Sigmoid colon (tissue), 7 donors: ENCODE data around the gene EFCAB3. TPM values are rescaled to one million over a fixed set of nuclear protein-coding genes. Genes with fewer than 3 reads are reported as not detected.
A peak's percentile ranks its signal among the peaks of the same experiment; 100 is the strongest.
"Not testable (repeated sequence)": the region's sequence is repeated elsewhere in the genome, so short reads cannot be mapped to it uniquely, and the experiment has no call there.

Source experiments
- DNase-seq: peaks from one replicate; pipeline ENCODE4 v3.0.0-alpha.2; 2019
- H3K27ac ChIP-seq, 4 donors: fragments of 200-600 bp; sonication (generic); one replicate each; pipeline ENCODE4 v1.5.1; 2016 to 2019; ENCODE audit warnings: mild to moderate bottlenecking in 1 of 4
- H3K27me3 ChIP-seq, 3 donors: fragments of 200-600 bp; sonication (generic); one replicate each; pipeline ENCODE4 v1.5.1; 2019; ENCODE audit warnings: mild to moderate bottlenecking in 1 of 3
- H3K36me3 ChIP-seq, 4 donors: fragments of 200-600 bp; sonication (generic); one replicate each; pipeline ENCODE4 v1.5.1; 2016 to 2019
- H3K4me1 ChIP-seq, 4 donors: fragments of 200-600 bp; sonication (generic); one replicate each; pipeline ENCODE4 v1.5.1; 2017 to 2019
- H3K4me3 ChIP-seq, 4 donors: fragments of 200-600 bp; sonication (generic); one replicate each; pipeline ENCODE4 v1.5.1; 2017 to 2019; ENCODE audit warnings: mild to moderate bottlenecking in 2 of 4, moderate library complexity in 1 of 4
- H3K9me3 ChIP-seq, 4 donors: fragments of 200-600 bp in 3 of 4; sonication (generic) in 3 of 4; one replicate each; pipeline versions ENCODE4 v1.5.1 to v1.6.1; 2013 to 2019
- EP300 ChIP-seq, 4 donors: sonication (generic); formaldehyde crosslinking; IDR thresholded peaks; one replicate each; pipeline ENCODE4 v1.6.1; 2017; ENCODE audit warnings: antibody characterized with exemption in 4 of 4
- POLR2A ChIP-seq, 2 donors: fragments of 450-650 bp; IDR thresholded peaks; one replicate each; pipeline ENCODE4 v1.6.1; 2016; ENCODE audit warnings: antibody characterized with exemption in 2 of 2, mild to moderate bottlenecking in 2 of 2, moderate library complexity in 2 of 2
- POLR2AphosphoS5 ChIP-seq, 4 donors: sonication (generic); formaldehyde crosslinking; IDR thresholded peaks; one replicate each; pipeline ENCODE4 v1.6.1; 2017; ENCODE audit warnings: antibody characterized with exemption in 4 of 4
- WGBS, 2 donors: extraction: QIAGEN DNeasy Blood & Tissue Kit; methylation state at CpG; one replicate each; pipeline ENCODE4 v1.1.7; 2013; 5-methylcytosine and 5-hydroxymethylcytosine counted together
- intact Hi-C: fragments of 100-400 bp; cut with DNase I; formaldehyde crosslinking; loops from one replicate; pipeline ENCODE4 v1.15.1; 2023
- polyA plus RNA-seq, 3 donors: library from polyadenylated mRNA; stranded (reverse); fragments of 200-250 nt; gene quantifications; one replicate each; pipeline ENCODE4 v1.2.3, GENCODE V29; 2013
- total RNA-seq, 4 donors: library from RNA; depleted of rRNA; stranded (reverse); fragments of >200 nt; gene quantifications; one replicate each; pipeline ENCODE4 v1.1.0, GENCODE V29; 2016
- TF ChIP-seq, protein P1 (sequence below), 4 experiments: fragments of 450-650 bp in 3 of 4; fragments of 200-600 bp in 1 of 4; IDR thresholded peaks; one replicate each; pipeline ENCODE4 v1.5.1; 2016 to 2019; ENCODE audit warnings: antibody characterized with exemption in 4 of 4, mild to moderate bottlenecking in 3 of 4, moderate library complexity in 2 of 4
- donor health status: healthy with polysubstance abuse.
- donor health status: Bipolar disorder and iron deficiency.
- donor health status: healthy.

EFCAB3 gene
- total and polyA plus RNA-seq, 7 donors: not detected

DNA sequence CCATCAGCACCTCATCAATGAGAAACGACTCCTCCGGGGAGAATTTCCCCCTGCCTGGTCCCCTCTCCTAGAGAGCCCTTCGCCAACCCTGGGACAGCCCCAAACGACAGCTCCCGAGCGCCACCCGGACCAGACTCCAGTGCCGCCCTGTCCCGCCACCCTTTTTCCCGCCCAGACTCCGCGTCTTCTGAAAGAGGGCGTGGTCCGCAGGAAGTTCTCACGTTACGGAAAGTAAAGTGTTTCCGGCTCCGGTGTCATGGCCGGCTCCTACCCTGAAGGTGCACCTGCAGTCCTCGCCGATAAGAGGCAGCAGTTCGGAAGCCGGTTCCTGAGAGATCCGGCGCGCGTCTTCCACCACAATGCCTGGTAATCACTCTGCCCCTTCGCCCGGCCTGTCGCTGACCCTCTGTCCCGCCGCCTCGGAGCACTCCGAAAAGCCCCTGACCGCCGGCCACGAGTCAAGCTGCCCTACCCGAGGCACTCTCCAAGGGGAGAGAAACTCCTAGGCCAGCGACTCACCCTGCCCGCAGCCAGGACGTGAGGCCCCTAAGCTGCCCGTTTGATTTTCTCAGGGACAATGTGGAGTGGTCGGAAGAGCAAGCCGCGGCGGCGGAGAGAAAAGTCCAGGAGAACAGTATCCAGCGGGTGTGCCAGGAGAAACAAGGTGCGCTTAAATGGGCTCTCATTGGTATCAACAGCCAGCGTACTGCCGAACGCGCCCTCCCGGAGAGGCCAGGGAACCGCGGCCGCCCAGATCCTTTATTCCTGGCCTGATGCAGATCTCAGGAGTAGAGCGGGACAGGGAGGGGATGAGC, 43.5 kb downstream of the EFCAB3 start, which contains the start of gene METTL2A:
TSS of gene METTL2A (plus strand) at position 251 of the 815 bp plus-strand sequence. CDS start at position 257, 6 bp downstream.
- H3K9me3 ChIP-seq, intact Hi-C loops, H3K27me3 ChIP-seq: not testable (repeated sequence)
- peak; percentile 51 to 80 (median 78) for TF ChIP-seq POLR2AphosphoS5 (IDR thresholded peaks at IDR 0.05)
- TF ChIP-seq POLR2A (IDR thresholded peaks at IDR 0.05): peak; percentile 12 to 54
- TF ChIP-seq, protein P1, sequence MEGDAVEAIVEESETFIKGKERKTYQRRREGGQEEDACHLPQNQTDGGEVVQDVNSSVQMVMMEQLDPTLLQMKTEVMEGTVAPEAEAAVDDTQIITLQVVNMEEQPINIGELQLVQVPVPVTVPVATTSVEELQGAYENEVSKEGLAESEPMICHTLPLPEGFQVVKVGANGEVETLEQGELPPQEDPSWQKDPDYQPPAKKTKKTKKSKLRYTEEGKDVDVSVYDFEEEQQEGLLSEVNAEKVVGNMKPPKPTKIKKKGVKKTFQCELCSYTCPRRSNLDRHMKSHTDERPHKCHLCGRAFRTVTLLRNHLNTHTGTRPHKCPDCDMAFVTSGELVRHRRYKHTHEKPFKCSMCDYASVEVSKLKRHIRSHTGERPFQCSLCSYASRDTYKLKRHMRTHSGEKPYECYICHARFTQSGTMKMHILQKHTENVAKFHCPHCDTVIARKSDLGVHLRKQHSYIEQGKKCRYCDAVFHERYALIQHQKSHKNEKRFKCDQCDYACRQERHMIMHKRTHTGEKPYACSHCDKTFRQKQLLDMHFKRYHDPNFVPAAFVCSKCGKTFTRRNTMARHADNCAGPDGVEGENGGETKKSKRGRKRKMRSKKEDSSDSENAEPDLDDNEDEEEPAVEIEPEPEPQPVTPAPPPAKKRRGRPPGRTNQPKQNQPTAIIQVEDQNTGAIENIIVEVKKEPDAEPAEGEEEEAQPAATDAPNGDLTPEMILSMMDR (IDR thresholded peaks at IDR 0.05): peak in 3 of 4 experiments; percentile 10 to 26 (median 16)
- Histone ChIP-seq H3K4me3 (peak within 1 kb of the TSS; percentile 62 to 79 (median 70)), H3K27ac (peak within 1 kb of the TSS; percentile 67 to 84 (median 74)), H3K4me1 (peaks cover 0 to 16% (median 12%) of the 10 kb centered on the region in 4 donors), H3K36me3 (peaks cover 0 to 19% (median 0%) of the 10 kb centered on the region in 4 donors)
- DNase-seq: peak; percentile 86
- WGBS, 2 donors: 0% methylated on average over 58 of the region's 58 CpGs

DNA sequence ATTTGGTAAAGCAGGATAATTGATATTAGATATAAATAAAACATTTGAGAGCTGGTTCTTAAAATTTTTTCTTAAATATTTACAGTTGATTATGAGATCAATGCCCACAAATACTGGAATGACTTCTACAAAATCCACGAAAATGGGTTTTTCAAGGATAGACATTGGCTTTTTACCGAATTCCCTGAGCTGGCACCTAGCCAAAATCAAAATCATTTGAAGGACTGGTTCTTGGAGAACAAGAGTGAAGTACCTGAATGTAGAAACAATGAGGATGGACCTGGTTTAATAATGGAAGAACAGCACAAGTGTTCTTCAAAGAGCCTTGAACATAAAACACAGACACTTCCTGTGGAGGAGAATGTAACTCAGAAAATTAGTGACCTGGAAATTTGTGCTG, 45.9 kb downstream of the EFCAB3 start:
- intact Hi-C loops, H3K27ac ChIP-seq, H3K9me3 ChIP-seq, H3K4me3 ChIP-seq, DNase-seq, H3K27me3 ChIP-seq: not testable (repeated sequence)
- WGBS, 2 donors: 57 to 85% methylated on average over 1 to 2 of the region's 2 CpGs
- peaks cover 0 to 16% (median 12%) of the 10 kb centered on the region in 4 donors for H3K4me1 ChIP-seq
- H3K36me3 ChIP-seq: peaks cover 0 to 35% (median 0%) of the 10 kb centered on the region in 4 donors

DNA sequence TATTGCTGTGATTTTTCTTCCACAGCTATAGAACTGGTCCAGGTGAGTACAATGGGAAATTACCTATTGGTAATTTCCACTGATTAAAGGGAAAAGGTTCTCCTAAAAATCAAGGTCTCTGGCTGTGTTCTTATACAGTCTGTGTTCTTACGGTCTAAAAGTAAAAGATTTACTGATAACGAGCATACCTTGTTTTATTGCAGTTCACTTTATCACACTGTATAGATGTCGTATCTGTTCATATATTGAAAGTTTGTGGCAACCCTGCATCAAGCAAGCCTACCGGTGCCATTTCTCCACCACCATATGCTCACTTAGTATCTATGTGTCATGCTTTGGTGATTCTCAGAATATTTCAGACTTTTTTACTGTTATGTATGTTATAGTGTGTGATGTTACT, 54.9 kb downstream of the EFCAB3 start:
- H3K4me3 ChIP-seq, intact Hi-C loops, H3K27me3 ChIP-seq, H3K4me1 ChIP-seq, DNase-seq, H3K27ac ChIP-seq, H3K9me3 ChIP-seq: not testable (repeated sequence)
- H3K36me3 ChIP-seq: peaks cover 0 to 35% (median under 1%) of the 10 kb centered on the region in 4 donors
- WGBS, 2 donors: 24 to 71% methylated on average over 4 of the region's 4 CpGs

DNA sequence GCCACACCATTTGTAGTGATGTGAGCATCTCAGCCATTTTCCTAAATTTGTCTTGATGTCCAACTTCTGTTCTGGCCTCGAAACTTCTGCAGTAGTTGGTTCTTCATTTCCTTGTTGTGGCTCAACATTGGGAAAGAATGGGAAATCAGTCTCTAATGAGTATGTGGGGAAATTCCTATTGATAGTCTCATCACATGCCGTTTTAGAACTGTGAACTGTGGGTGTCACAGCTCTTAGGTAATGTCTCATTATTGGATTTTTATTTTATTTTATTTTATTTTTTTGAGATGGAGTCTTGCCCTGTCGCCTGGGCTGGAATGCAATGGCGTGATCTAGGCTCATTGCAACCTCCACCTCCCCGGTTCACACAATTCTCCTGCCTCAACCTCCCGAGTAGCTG, 60.8 kb downstream of the EFCAB3 start:
- H3K4me1 ChIP-seq, intact Hi-C loops, H3K9me3 ChIP-seq, H3K4me3 ChIP-seq, H3K27me3 ChIP-seq, DNase-seq, H3K27ac ChIP-seq: not testable (repeated sequence)
- H3K36me3 ChIP-seq: peaks cover 6 to 62% (median 28%) of the 10 kb centered on the region in 4 donors
- WGBS, 2 donors: 96 to 97% methylated on average over 6 of the region's 6 CpGs

DNA sequence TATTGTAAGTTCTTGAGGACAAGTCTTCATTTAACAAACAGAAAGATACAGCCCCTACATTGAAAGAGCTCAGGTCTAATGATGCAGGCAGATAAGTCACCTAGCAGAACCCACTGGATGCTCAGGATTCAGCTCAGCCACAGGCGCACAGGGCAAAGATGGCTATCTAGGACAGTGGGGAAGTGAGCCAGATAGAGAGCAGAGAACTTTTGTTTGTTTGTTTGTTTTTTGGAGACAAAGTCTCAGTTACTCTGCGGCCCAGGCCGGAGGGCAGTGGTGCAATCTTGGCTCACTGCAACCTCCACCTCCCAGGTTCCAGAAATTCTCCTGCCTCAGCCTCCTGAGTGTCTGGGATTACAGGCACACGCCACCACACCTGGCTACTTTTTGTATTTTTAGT, 63.7 kb downstream of the EFCAB3 start:
- no peaks in the 10 kb centered on the region for H3K9me3 ChIP-seq
- H3K36me3 ChIP-seq: peaks cover 6 to 87% (median 42%) of the 10 kb centered on the region in 4 donors
- H3K4me1 ChIP-seq: no peaks in the 10 kb centered on the region
- no peak for TF ChIP-seq POLR2AphosphoS5 (IDR thresholded peaks at IDR 0.05)
- TF ChIP-seq EP300 (IDR thresholded peaks at IDR 0.05): no peak
- TF ChIP-seq, protein P1 (IDR thresholded peaks at IDR 0.05): no peak
- TF ChIP-seq POLR2A (IDR thresholded peaks at IDR 0.05): no peak
- WGBS, 2 donors: 89 to 95% methylated on average over 4 of the region's 4 CpGs
- no peaks in the 10 kb centered on the region for H3K27me3 ChIP-seq
- intact Hi-C loops: no loop called here
- no peak for DNase-seq
- H3K27ac ChIP-seq: no peak overlapping the region
- H3K4me3 ChIP-seq: no peak overlapping the region

DNA sequence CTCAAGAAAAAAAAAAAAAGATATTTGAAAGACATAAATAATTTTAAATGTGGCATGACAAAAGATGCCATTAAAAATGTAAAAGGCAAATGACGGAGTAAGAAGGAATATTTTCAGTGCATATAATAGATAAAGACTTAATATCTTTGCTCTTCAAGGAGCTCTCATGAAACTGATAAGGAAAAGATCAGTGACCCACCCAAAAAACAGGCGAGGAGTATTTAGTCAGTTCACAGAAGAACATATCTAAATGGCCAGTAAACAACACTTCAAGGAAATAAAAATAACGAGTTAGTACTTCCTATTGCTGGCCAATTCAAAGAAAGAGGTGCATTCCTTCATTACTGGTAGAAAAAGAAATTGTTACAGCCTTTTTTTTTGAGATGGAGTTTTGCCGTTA, 65.4 kb downstream of the EFCAB3 start:
- H3K4me3 ChIP-seq, DNase-seq, H3K4me1 ChIP-seq, H3K9me3 ChIP-seq, intact Hi-C loops, H3K27me3 ChIP-seq, H3K27ac ChIP-seq: not testable (repeated sequence)
- H3K36me3 ChIP-seq: peaks cover 6 to 87% (median 38%) of the 10 kb centered on the region in 4 donors
- 77 to 87% methylated on average over 4 of the region's 4 CpGs for WGBS, 2 donors

DNA sequence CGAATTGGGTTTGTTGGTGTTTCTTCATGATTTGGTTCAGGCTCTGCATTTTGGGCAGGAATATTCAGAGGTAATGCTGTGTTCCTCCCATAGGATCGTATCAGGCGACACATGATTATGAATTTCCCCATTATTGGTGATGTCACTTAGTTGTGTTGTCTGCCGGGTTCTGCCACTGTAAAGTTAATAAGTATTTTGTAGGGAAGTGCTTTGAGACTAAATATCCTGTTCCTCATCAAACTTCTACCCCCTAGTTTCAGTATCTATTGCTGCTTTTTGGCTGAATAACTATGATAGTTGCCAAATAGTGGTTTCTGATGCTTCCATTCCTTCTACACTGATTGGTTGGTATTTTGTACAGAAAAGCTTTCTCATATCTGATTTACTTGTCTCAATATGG, 71.8 kb downstream of the EFCAB3 start:
- H3K27me3 ChIP-seq, DNase-seq, H3K9me3 ChIP-seq, H3K4me3 ChIP-seq, intact Hi-C loops, H3K4me1 ChIP-seq, H3K27ac ChIP-seq: not testable (repeated sequence)
- WGBS, 2 donors: 85 to 88% methylated on average over 4 of the region's 4 CpGs
- H3K36me3 ChIP-seq: peaks cover 0 to 26% (median 9%) of the 10 kb centered on the region in 4 donors

DNA sequence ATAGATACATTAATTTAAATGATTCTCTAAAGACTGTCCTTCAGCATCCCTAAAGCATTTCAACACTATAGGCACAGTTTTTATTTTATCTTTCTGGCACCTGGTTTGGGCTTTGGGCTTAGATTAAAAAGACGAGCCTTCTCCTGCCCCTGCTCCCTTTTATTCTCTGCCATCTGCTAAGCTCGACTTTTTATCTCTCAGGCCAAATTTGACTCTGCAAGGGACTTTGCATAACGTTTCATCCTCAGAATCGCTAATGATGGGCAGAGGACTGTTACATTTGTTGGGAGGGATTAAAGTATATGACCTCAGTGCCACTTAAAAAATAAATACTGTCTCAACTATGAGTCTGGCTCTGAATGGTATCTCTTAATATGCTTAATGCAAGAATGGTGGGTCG, 72.7 kb downstream of the EFCAB3 start:
- H3K27me3 ChIP-seq, DNase-seq, H3K27ac ChIP-seq, H3K4me1 ChIP-seq, H3K4me3 ChIP-seq, intact Hi-C loops, H3K9me3 ChIP-seq: not testable (repeated sequence)
- H3K36me3 ChIP-seq: peaks cover 0 to 18% (median 3%) of the 10 kb centered on the region in 4 donors
- 86 to 88% methylated on average over 5 of the region's 5 CpGs for WGBS, 2 donors

DNA sequence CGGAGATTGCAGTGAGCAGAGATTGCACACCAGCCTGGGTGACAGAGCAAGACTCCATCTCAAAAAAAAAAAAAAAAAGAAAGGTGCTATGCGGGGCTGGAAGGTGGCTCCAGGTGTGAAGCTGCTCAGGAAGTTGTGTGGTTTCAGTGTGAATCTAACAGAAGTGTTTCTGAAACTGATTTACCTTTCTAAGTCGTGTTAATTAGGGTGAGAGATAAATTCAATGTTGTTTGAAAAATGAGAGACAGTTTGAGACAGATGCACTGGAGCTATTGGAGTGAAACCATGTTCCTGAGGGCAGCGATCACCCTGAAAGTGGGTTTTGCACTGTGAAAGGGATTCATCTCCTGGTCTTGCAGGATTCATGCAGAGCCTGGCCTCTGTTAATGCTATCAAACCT, 73.3 kb downstream of the EFCAB3 start:
- H3K27me3 ChIP-seq, H3K4me1 ChIP-seq, H3K9me3 ChIP-seq, H3K27ac ChIP-seq, intact Hi-C loops, DNase-seq, H3K4me3 ChIP-seq: not testable (repeated sequence)
- 64 to 78% methylated on average over 4 of the region's 4 CpGs for WGBS, 2 donors
- peaks cover 0 to 12% (median under 1%) of the 10 kb centered on the region in 4 donors for H3K36me3 ChIP-seq

DNA sequence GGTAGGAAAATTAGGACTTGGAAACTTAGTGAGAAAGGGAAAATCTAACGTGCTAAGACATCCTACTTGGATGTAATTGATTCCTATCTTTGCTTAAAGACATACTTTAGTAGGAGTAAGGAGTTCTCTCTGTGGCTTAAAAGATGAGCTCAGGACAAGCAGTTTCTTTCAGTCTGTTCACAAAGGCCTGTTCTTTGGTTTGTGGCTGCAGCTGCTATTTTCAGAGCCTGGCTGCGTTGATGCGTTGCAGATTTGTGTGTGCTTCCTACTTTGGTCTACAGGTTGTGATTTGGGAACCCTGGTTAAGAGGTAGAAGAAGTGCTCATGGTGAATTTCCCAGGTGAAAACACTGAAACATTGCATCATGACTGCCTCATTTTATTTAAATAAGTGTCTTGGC, 73.8 kb downstream of the EFCAB3 start:
- intact Hi-C loops, H3K27me3 ChIP-seq, H3K4me1 ChIP-seq, DNase-seq, H3K9me3 ChIP-seq, H3K36me3 ChIP-seq, H3K27ac ChIP-seq, H3K4me3 ChIP-seq: not testable (repeated sequence)
- WGBS, 2 donors: 55 to 81% methylated on average over 3 of the region's 3 CpGs
